ENCODE results near the gene CDK11B. TPM values are rescaled to one million over a fixed set of nuclear protein-coding genes. Genes with fewer than 3 reads are reported as not detected.

Gene CDK11B
- total RNA-seq, 1 donor from 2014 or later, result 23.4 TPM

GRCh38 chr1:1631782-1632420 is 26.9 kb downstream of the CDK11B start, which contains the start of gene MMP23B:
TSS of gene MMP23B (plus strand) at chr1:1632173. CDS start at chr1:1632219, 46 bp downstream.
- no peak within 1 kb of the TSS for H3K27ac ChIP-seq (ENCODE audit: low read depth, low read length)
- H4K20me1 ChIP-seq (ENCODE audit: insufficient read depth, low read length), result no peaks in the 10 kb centered on the region
- no peak within 1 kb of the TSS for H3K9ac ChIP-seq (ENCODE audit: low read length)
- no peaks in the 10 kb centered on the region for H3K4me1 ChIP-seq (ENCODE audit: insufficient read depth, low read length)
- Mint-ChIP-seq H3K4me1 (ENCODE audit: low read depth, unreplicated experiment) (no peaks in the 10 kb centered on the region), H3K36me3 (ENCODE audit: low read depth, unreplicated experiment) (peaks cover 3% of the 10 kb centered on the region), H3K9me3 (ENCODE audit: unreplicated experiment) (no peaks in the 10 kb centered on the region), H3K27me3 (ENCODE audit: low read depth, unreplicated experiment) (no peaks in the 10 kb centered on the region), H3K4me3 (ENCODE audit: unreplicated experiment) (peak within 1 kb of the TSS; percentile 72), H3K27ac (ENCODE audit: unreplicated experiment) (no peak within 1 kb of the TSS)
- H3K27me3 ChIP-seq (ENCODE audit: insufficient read depth, low read length), result peaks cover 3% of the 10 kb centered on the region
- H2AFZ ChIP-seq (ENCODE audit: low read depth, low read length), result no peak within 1 kb of the TSS
- H3K36me3 ChIP-seq (ENCODE audit: insufficient read depth, low read length), result no peaks in the 10 kb centered on the region
- no peak within 1 kb of the TSS for H3K4me2 ChIP-seq (ENCODE audit: low read length)
- H3K9me3 ChIP-seq (ENCODE audit: insufficient read depth, low read depth, low read length), result no peaks in the 10 kb centered on the region
- TF ChIP-seq CTCF (IDR thresholded peaks at IDR 0.05; ENCODE audit: insufficient read depth, low read depth, low read length), result no peak
- peak; percentile 85 for TF ChIP-seq EZH2 (IDR thresholded peaks at IDR 0.05; ENCODE audit: insufficient read depth, low read length)
- H3K4me3 ChIP-seq (ENCODE audit: insufficient read depth, low read depth, low read length), result no peak within 1 kb of the TSS
- DNase-seq (ENCODE audit: low read depth), result no peak
- no peaks in the 10 kb centered on the region for H3K79me2 ChIP-seq (ENCODE audit: insufficient read depth, low read length)
- FAIRE-seq, result no peak

GRCh38 chr1:1630965-1631781 is 27.6 kb downstream of the CDK11B start:
- no peaks in the 10 kb centered on the region for H3K4me1 ChIP-seq (ENCODE audit: insufficient read depth, low read length)
- Mint-ChIP-seq H3K9me3 (ENCODE audit: unreplicated experiment) (no peaks in the 10 kb centered on the region), H3K27ac (ENCODE audit: unreplicated experiment) (no peak overlapping the region), H3K36me3 (ENCODE audit: low read depth, unreplicated experiment) (no peaks in the 10 kb centered on the region), H3K27me3 (ENCODE audit: low read depth, unreplicated experiment) (no peaks in the 10 kb centered on the region), H3K4me1 (ENCODE audit: low read depth, unreplicated experiment) (no peaks in the 10 kb centered on the region), H3K4me3 (ENCODE audit: unreplicated experiment) (peak overlapping the region; percentile 72)
- no peaks in the 10 kb centered on the region for H3K9me3 ChIP-seq (ENCODE audit: insufficient read depth, low read depth, low read length)
- no peak for DNase-seq (ENCODE audit: low read depth)
- no peak overlapping the region for H2AFZ ChIP-seq (ENCODE audit: low read depth, low read length)
- no peak overlapping the region for H3K27ac ChIP-seq (ENCODE audit: low read depth, low read length)
- TF ChIP-seq EZH2 (IDR thresholded peaks at IDR 0.05; ENCODE audit: insufficient read depth, low read length) (peak; percentile 31), CTCF (IDR thresholded peaks at IDR 0.05; ENCODE audit: insufficient read depth, low read depth, low read length) (no peak)
- no peaks in the 10 kb centered on the region for H3K36me3 ChIP-seq (ENCODE audit: insufficient read depth, low read length)
- H4K20me1 ChIP-seq (ENCODE audit: insufficient read depth, low read length), result no peaks in the 10 kb centered on the region
- H3K4me3 ChIP-seq (ENCODE audit: insufficient read depth, low read depth, low read length), result no peak overlapping the region
- H3K9ac ChIP-seq (ENCODE audit: low read length), result no peak overlapping the region
- H3K4me2 ChIP-seq (ENCODE audit: low read length), result no peak overlapping the region
- no peak for FAIRE-seq
- H3K27me3 ChIP-seq (ENCODE audit: insufficient read depth, low read length), result peaks cover 3% of the 10 kb centered on the region
- no peaks in the 10 kb centered on the region for H3K79me2 ChIP-seq (ENCODE audit: insufficient read depth, low read length)
